ENCODE data around the gene KRTAP12-4.

The KRTAP12-4 gene

GRCh38 chr21:44616591-44616926, 37.9 kb downstream of the KRTAP12-4 start:
- H3K4me3 ChIP-seq (replicated peaks; ENCODE audit: low read depth, low read length) = no peak overlapping the region
- no peak for DNase-seq (ENCODE audit: extremely low read depth, low read depth)
- TF ChIP-seq, protein P1, sequence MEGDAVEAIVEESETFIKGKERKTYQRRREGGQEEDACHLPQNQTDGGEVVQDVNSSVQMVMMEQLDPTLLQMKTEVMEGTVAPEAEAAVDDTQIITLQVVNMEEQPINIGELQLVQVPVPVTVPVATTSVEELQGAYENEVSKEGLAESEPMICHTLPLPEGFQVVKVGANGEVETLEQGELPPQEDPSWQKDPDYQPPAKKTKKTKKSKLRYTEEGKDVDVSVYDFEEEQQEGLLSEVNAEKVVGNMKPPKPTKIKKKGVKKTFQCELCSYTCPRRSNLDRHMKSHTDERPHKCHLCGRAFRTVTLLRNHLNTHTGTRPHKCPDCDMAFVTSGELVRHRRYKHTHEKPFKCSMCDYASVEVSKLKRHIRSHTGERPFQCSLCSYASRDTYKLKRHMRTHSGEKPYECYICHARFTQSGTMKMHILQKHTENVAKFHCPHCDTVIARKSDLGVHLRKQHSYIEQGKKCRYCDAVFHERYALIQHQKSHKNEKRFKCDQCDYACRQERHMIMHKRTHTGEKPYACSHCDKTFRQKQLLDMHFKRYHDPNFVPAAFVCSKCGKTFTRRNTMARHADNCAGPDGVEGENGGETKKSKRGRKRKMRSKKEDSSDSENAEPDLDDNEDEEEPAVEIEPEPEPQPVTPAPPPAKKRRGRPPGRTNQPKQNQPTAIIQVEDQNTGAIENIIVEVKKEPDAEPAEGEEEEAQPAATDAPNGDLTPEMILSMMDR (IDR thresholded peaks at IDR 0.05; ENCODE audit: low read depth, low read length, missing control alignments) = no peak

GRCh38 chr21:44615911-44616590, 38.4 kb downstream of the KRTAP12-4 start:
- no peak for DNase-seq (ENCODE audit: extremely low read depth, low read depth)
- TF ChIP-seq, protein P1 (IDR thresholded peaks at IDR 0.05; ENCODE audit: low read depth, low read length, missing control alignments) = no peak
- no peak overlapping the region for H3K4me3 ChIP-seq (replicated peaks; ENCODE audit: low read depth, low read length)

- DNase-seq (ENCODE audit: extremely low read depth, low read depth) = no peak
- H3K4me3 ChIP-seq (replicated peaks; ENCODE audit: low read depth, low read length) = no peak overlapping the region
- TF ChIP-seq, protein P1 (IDR thresholded peaks at IDR 0.05; ENCODE audit: low read depth, low read length, missing control alignments) = no peak
Measured at GRCh38 chr21:44615466-44615865, 39.0 kb downstream of the KRTAP12-4 start.

DNA sequence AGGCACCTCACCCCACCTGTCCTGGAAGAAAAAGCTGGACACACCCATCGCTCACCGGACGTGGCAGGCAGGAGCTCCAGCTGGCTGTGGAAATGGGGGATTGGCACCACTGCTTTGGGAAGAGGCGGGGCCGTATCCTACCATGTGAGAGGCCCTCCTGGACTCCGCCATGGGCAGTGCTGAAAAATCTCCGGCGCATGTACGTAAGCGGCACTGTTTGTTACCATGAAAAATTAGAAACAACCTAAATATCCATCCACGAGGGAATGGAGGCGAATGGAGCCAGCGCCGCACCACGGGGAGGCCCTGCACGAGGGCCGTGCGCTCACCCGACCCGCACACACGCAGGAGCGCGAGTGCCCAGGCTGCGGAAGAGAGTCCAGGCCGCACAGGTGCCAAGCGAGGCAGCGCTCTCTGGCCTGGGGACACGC, 39.5 kb downstream of the KRTAP12-4 start:
- TF ChIP-seq, protein P1 (IDR thresholded peaks at IDR 0.05; ENCODE audit: low read depth, low read length, missing control alignments) = no peak
- no peak overlapping the region for H3K4me3 ChIP-seq (replicated peaks; ENCODE audit: low read depth, low read length)
- DNase-seq (ENCODE audit: extremely low read depth, low read depth) = no peak

DNA sequence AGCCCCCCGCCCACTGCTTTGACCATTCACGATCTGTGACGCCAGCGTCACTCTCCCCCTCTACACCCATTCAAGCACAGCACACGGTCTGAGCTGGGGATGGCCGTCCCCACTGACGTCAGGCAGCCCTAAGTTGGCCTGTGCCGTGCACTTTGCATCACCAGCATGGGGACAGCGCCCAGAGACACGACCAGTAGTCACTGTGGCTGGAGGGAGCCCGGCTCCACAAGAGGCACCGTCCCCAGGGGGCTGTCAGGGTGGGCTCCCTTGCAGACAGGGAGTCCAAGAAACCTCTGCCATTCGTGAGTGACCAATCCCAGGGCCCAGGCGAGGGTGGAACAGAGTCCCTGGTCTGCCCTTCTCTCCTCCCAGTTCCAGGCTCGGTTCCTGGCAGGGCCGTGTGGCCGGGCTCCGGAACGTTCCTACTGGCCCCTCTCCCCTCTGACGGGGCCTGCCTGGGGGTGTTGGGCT, 40.3 kb downstream of the KRTAP12-4 start:
- no peak for DNase-seq (ENCODE audit: extremely low read depth, low read depth)
- TF ChIP-seq, protein P1 (IDR thresholded peaks at IDR 0.05; ENCODE audit: low read depth, low read length, missing control alignments) = no peak
- no peak overlapping the region for H3K4me3 ChIP-seq (replicated peaks; ENCODE audit: low read depth, low read length)

GRCh38 chr21:44613386-44614155, 40.9 kb downstream of the KRTAP12-4 start:
- TF ChIP-seq, protein P1 (IDR thresholded peaks at IDR 0.05; ENCODE audit: low read depth, low read length, missing control alignments) = no peak
- no peak overlapping the region for H3K4me3 ChIP-seq (replicated peaks; ENCODE audit: low read depth, low read length)
- no peak for DNase-seq (ENCODE audit: extremely low read depth, low read depth)

Data from HFF-Myc (cell line).